ENCODE data around the gene WBP4. TPM values are rescaled to one million over a fixed set of nuclear protein-coding genes. Genes with fewer than 3 reads are reported as not detected.

The WBP4 gene
- total and polyA plus RNA-seq, 9 of the 15 experiments (the other 6 are each of a cell fraction or from before 2014, with no cell fraction given) = 5.5 to 12.2 (median 7.9) TPM

DNA sequence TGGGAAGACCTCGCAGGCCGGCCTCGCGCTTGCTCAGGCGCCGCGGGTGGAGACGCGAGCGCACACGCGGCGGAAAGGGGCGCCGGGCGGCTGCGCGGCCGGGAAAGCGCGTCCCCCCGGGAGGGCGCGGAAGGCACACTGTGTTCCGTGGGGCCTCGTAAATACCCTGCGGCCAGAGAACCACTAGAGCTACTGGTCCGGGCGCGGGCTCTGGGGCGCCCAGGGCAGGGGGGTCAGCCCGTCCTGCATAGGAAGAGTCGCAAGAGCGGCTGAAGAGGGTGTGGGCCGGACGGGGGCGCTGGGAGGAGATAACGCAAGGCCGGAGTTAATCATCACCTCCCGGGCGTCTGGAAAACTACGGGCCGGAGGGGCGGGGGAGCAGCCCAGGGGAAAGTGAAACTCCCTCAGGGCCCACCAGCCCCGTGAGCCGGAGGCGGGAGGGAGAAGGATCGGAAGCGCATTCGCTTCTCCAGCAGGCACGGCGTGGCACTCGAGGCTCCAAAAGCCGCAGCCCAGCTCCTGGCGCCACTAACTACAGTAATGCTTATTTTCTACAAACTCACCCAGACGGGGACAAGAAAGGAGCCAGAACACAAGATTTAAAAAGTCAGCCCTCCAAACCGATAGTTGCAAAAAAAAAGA is 1.1 kb upstream of the WBP4 start (continued):
- TF ChIP-seq RERE (CRISPR knock-in tag; IDR thresholded peaks at IDR 0.05; ENCODE audit: borderline replicate concordance) (no peak), EHMT2 (IDR thresholded peaks at IDR 0.05) (no peak), RFX1 (IDR thresholded peaks at IDR 0.05) (no peak), CBX1 (IDR thresholded peaks at IDR 0.05; ENCODE audit: low read depth) (no peak; the same call in 1 of the 2 replicates), RFX5 (IDR thresholded peaks at IDR 0.05; ENCODE audit: low read depth, low read length) (no peak), ZNF354B (CRISPR knock-in tag; IDR thresholded peaks at IDR 0.05) (no peak), NKRF (IDR thresholded peaks at IDR 0.05; ENCODE audit: borderline replicate concordance) (no peak), NCOR1 (IDR thresholded peaks at IDR 0.05) (peak; percentile 49), HDAC8 (tag; IDR thresholded peaks at IDR 0.05) (no peak), DIDO1 (tag; IDR thresholded peaks at IDR 0.05; ENCODE audit: low read depth) (no peak), HCFC1 (IDR thresholded peaks at IDR 0.05; ENCODE audit: low read depth, low read length) (0 out of 2 replicates have a peak, but pooled peaks have one; percentile 5), ESRRB (CRISPR knock-in tag; IDR thresholded peaks at IDR 0.05; ENCODE audit: borderline replicate concordance) (no peak), ARID3B (CRISPR knock-in tag; IDR thresholded peaks at IDR 0.05; ENCODE audit: borderline replicate concordance) (no peak), BDP1 (IDR thresholded peaks at IDR 0.05; ENCODE audit: insufficient read depth, insufficient read length) (no peak)
- TF ChIP-seq, protein P1, sequence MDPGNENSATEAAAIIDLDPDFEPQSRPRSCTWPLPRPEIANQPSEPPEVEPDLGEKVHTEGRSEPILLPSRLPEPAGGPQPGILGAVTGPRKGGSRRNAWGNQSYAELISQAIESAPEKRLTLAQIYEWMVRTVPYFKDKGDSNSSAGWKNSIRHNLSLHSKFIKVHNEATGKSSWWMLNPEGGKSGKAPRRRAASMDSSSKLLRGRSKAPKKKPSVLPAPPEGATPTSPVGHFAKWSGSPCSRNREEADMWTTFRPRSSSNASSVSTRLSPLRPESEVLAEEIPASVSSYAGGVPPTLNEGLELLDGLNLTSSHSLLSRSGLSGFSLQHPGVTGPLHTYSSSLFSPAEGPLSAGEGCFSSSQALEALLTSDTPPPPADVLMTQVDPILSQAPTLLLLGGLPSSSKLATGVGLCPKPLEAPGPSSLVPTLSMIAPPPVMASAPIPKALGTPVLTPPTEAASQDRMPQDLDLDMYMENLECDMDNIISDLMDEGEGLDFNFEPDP (CRISPR knock-in tag; IDR thresholded peaks at IDR 0.05) = no peak
- TF ChIP-seq, protein P2, sequence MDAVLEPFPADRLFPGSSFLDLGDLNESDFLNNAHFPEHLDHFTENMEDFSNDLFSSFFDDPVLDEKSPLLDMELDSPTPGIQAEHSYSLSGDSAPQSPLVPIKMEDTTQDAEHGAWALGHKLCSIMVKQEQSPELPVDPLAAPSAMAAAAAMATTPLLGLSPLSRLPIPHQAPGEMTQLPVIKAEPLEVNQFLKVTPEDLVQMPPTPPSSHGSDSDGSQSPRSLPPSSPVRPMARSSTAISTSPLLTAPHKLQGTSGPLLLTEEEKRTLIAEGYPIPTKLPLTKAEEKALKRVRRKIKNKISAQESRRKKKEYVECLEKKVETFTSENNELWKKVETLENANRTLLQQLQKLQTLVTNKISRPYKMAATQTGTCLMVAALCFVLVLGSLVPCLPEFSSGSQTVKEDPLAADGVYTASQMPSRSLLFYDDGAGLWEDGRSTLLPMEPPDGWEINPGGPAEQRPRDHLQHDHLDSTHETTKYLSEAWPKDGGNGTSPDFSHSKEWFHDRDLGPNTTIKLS (IDR thresholded peaks at IDR 0.05; ENCODE audit: borderline replicate concordance, low read depth) = no peak; the same call in 1 of the 2 replicates

Measured in K562 (cell line).